Measurements from ENCODE around the gene RNU5D-1. TPM values are rescaled to one million over a fixed set of nuclear protein-coding genes. Genes with fewer than 3 reads are reported as not detected.

Gene RNU5D-1
- total and polyA plus RNA-seq, 10 of the 15 experiments (the other 5 are each of a cell fraction or from before 2014, with no cell fraction given), result not detected

DNA sequence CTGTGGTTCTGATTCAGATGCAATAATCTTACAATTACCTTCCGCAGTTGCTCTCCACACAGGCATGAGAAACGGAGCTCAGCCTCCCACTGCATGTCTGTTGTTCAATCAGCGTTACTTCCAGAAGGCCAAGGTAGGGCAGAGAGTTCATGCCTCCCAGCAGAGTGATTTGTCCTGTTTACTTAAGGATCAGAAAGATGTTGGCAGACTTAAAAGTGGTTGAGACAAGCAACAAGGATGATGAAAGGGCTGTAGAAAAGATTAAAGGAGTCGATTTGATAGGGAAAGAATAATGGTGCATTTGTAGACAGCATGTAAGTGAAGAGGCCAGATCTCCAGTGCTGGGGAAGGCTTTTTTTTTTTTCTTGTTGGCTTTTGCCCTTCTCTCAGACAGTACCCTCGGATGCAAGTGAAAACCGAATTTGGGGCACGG is 29.8 kb downstream of the RNU5D-1 start:
- H3K36me3 ChIP-seq (ENCODE audit: control insufficient read depth in 2 of 2, insufficient read depth in 2 of 2, low read length in 1 of 2), result no peaks in the 10 kb centered on the region
- H3K27ac ChIP-seq (ENCODE audit: control insufficient read depth, insufficient read depth), result no peak overlapping the region
- in situ Hi-C loops (cut with MboI) (no loop called here), intact Hi-C loops (cut with micrococcal nuclease; ENCODE audit: unreplicated experiment) (no loop called here)
- no peak overlapping the region for H3K9ac ChIP-seq (ENCODE audit: control insufficient read depth, insufficient read depth, low read length)
- CTCF ChIA-PET, result no interaction called here
- H3K79me2 ChIP-seq (ENCODE audit: control insufficient read depth, insufficient read depth, low read length), result no peaks in the 10 kb centered on the region
- TF ChIP-seq, protein P1, sequence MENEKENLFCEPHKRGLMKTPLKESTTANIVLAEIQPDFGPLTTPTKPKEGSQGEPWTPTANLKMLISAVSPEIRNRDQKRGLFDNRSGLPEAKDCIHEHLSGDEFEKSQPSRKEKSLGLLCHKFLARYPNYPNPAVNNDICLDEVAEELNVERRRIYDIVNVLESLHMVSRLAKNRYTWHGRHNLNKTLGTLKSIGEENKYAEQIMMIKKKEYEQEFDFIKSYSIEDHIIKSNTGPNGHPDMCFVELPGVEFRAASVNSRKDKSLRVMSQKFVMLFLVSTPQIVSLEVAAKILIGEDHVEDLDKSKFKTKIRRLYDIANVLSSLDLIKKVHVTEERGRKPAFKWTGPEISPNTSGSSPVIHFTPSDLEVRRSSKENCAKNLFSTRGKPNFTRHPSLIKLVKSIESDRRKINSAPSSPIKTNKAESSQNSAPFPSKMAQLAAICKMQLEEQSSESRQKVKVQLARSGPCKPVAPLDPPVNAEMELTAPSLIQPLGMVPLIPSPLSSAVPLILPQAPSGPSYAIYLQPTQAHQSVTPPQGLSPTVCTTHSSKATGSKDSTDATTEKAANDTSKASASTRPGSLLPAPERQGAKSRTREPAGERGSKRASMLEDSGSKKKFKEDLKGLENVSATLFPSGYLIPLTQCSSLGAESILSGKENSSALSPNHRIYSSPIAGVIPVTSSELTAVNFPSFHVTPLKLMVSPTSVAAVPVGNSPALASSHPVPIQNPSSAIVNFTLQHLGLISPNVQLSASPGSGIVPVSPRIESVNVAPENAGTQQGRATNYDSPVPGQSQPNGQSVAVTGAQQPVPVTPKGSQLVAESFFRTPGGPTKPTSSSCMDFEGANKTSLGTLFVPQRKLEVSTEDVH (IDR thresholded peaks at IDR 0.05; ENCODE audit: low read depth, partially characterized antibody), result no peak
- TF ChIP-seq SREBF1 (IDR thresholded peaks at IDR 0.05; ENCODE audit: low read length) (no peak), MTA3 (IDR thresholded peaks at IDR 0.05; ENCODE audit: borderline replicate concordance, low read length) (no peak), EED (IDR thresholded peaks at IDR 0.05; ENCODE audit: low read depth) (no peak), RAD51 (IDR thresholded peaks at IDR 0.05) (no peak), CHD2 (IDR thresholded peaks at IDR 0.05; ENCODE audit: borderline replicate concordance, low read depth, low read length) (no peak), TCF7 (IDR thresholded peaks at IDR 0.05; ENCODE audit: borderline replicate concordance) (no peak), FOXM1 (IDR thresholded peaks at IDR 0.05; ENCODE audit: low read depth, low read length) (no peak), TCF12 (IDR thresholded peaks at IDR 0.05; ENCODE audit: low read depth, low read length) (no peak)
- TF ChIP-seq, protein P2, sequence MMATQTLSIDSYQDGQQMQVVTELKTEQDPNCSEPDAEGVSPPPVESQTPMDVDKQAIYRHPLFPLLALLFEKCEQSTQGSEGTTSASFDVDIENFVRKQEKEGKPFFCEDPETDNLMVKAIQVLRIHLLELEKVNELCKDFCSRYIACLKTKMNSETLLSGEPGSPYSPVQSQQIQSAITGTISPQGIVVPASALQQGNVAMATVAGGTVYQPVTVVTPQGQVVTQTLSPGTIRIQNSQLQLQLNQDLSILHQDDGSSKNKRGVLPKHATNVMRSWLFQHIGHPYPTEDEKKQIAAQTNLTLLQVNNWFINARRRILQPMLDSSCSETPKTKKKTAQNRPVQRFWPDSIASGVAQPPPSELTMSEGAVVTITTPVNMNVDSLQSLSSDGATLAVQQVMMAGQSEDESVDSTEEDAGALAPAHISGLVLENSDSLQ (IDR thresholded peaks at IDR 0.05), result no peak
- no peak overlapping the region for H2AFZ ChIP-seq (ENCODE audit: control insufficient read depth, low read depth, low read length)
- RAD21 ChIA-PET (ENCODE audit: unreplicated experiment), result no interaction called here
- H3K4me1 ChIP-seq (ENCODE audit: control insufficient read depth, insufficient read depth, low read length), result peaks cover 24% of the 10 kb centered on the region
- ATAC-seq, result no peak
- H3K27me3 ChIP-seq (replicated peaks in 1 of 2; ENCODE audit: control insufficient read depth in 2 of 2, insufficient read depth in 2 of 2, low read length in 1 of 2), result no peaks in the 10 kb centered on the region
- FAIRE-seq, result no peak
- SMC1A ChIA-PET (ENCODE audit: uncharacterized antibody, unreplicated experiment), result interaction anchor here (1.0 kb wide), 1 partner anchor 53 kb away, joined by 3 read pairs; no protein-coding TSS in a partner anchor
- DNase-seq (ENCODE audit: low read depth, low spot score), result no peak
- H4K20me1 ChIP-seq (ENCODE audit: control insufficient read depth, insufficient read depth), result no peaks in the 10 kb centered on the region
- POLR2A ChIA-PET, result no interaction called here
- BruUV-seq (replicated peaks), result no TSS peak
- 89% methylated on average over 7 of the region's 7 CpGs for WGBS (ENCODE audit: insufficient coverage, insufficient replicate concordance, low lambda C conversion rate, missing lambda C conversion rate)
- H3K4me2 ChIP-seq (ENCODE audit: control insufficient read depth, insufficient read depth), result no peak overlapping the region
- H3K4me3 ChIP-seq, result no peak overlapping the region
- no peaks in the 10 kb centered on the region for H3K9me3 ChIP-seq (replicated peaks; ENCODE audit: control insufficient read depth, insufficient read depth, low read length)
